22Rv1 (cell line): ENCODE measurements around the gene USP35.

ENCODE experiments used
- CTCF ChIP-seq: fragments of 450-650 bp; IDR thresholded peaks from 2 replicates; pipeline ENCODE4 v1.5.1; 2017; ENCODE audit warnings: mild to moderate bottlenecking
- ZFX ChIP-seq: fragments of 450-650 bp; IDR thresholded peaks from 2 replicates; pipeline ENCODE4 v1.6.1; 2017; ENCODE audit warnings: antibody characterized with exemption, borderline replicate concordance

GRCh38 chr11:78207532-78208256 lies 19.0 kb downstream of the USP35 start:
- TF ChIP-seq CTCF (no peak), ZFX (no peak)
